Measurements from ENCODE around the gene SMG6.

SMG6 gene

GRCh38 chr17:2056206-2057174 is 247.1 kb downstream of the SMG6 start:
- peak; percentile 83 for DNase-seq (ENCODE audit: low spot score)

GRCh38 chr17:2055292-2056205 is 248.0 kb downstream of the SMG6 start:
- no peak for TF ChIP-seq CTCF (IDR thresholded peaks at IDR 0.05; ENCODE audit: extremely low read depth, missing control alignments)
- peak; percentile 87 for DNase-seq (ENCODE audit: low spot score)

More at GRCh38 chr17:2056206-2057174, 247.1 kb downstream of the SMG6 start:
- TF ChIP-seq CTCF (IDR thresholded peaks at IDR 0.05; ENCODE audit: extremely low read depth, missing control alignments) = peak; percentile 27

GRCh38 chr17:2054512-2055291 is 248.9 kb downstream of the SMG6 start, which contains the start of gene HIC1:
Gene HIC1, plus strand, starts transcription at chr17:2055103. Its CDS starts 1,588 bp downstream, at chr17:2056691.
- TF ChIP-seq CTCF (IDR thresholded peaks at IDR 0.05; ENCODE audit: extremely low read depth, missing control alignments) = peak; percentile 92

GRCh38 chr17:2054262-2054511 is 249.4 kb downstream of the SMG6 start:
- no peak for TF ChIP-seq CTCF (IDR thresholded peaks at IDR 0.05; ENCODE audit: extremely low read depth, missing control alignments)
- no peak for DNase-seq (ENCODE audit: low spot score)

More at GRCh38 chr17:2054512-2055291, 248.9 kb downstream of the SMG6 start, which contains the start of gene HIC1:
- DNase-seq (ENCODE audit: low spot score) = peak; percentile 92

- peak; percentile 86 for DNase-seq (ENCODE audit: low spot score)
- peak; percentile 95 for TF ChIP-seq CTCF (IDR thresholded peaks at IDR 0.05; ENCODE audit: extremely low read depth, missing control alignments)
Measured at GRCh38 chr17:2053380-2054261, 250.0 kb downstream of the SMG6 start.

- no peak for DNase-seq (ENCODE audit: low spot score)
- TF ChIP-seq CTCF (IDR thresholded peaks at IDR 0.05; ENCODE audit: extremely low read depth, missing control alignments) = no peak
Measured at GRCh38 chr17:2051933-2052559, 251.5 kb downstream of the SMG6 start.

Measured in GM20000 (cell line).